Activated naive CD4-positive, alpha-beta T cell treated with Interleukin-2 at 50 U/mL for 16 hours (primary cell): ENCODE measurements around the gene CPM.

ENCODE experiments used
- DNase-seq: peaks from one replicate; pipeline ENCODE4 v3.0.0-alpha.2; 2020

The CPM gene

GRCh38 chr12:68903511-68903910 is 29.5 kb downstream of the CPM start:
- no peak for DNase-seq

DNA sequence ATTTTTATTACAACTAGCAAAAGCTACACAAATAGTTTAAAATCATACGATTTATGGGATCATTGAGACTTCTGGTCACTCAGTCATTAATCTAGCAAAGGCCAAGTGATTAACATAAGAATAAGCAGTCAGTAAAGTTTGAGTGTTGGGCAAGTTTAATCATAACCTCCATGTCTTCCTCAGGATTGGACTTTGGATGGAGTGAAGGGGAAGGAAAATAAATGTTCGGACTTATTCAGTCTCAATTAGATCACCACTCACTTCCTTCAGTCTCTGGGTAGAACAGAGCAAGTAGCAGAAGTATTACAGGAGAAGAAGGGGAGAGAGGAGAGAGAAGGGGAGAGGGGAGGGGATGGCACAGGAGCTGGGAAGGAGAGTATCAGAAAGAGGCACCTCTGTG is 31.4 kb downstream of the CPM start:
- DNase-seq = no peak

DNA sequence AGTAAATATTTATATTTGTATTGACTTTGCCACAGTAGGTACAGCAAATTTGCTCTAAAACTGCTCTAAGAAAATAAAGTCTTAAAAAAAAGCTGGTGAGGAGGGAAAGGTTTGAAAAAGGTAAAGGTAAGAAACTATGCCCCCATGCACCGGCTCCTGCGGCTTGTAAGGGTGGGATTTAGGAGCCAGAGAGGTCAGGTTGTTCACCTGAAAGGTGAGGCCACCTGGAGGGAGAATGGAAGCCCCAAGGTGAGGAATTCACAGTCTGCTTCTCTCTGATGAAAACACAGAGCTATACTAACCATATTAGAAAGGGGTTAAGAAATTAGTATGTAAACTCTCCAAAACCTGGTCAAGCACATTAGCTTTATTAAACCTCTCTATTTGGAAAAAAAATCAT is 31.8 kb downstream of the CPM start:
- no peak for DNase-seq

DNA sequence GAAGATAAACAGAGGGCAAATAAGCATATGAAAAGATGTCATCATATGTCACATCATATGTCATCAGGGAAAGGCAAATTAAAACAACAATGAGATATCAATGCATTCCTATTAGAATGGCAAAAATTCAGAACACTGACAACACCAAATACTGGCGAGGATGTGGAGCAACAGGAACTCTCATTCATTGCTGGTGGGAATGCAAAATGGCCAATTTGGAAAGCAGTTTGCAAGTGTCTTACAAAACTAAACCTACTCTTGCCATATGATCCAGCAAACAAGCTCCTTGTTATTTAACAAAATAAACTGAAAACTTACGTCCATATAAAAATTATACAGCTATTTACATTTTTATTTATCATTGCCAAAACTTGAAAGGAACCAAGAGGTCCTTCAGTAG is 32.7 kb downstream of the CPM start:
- DNase-seq = no peak

DNA sequence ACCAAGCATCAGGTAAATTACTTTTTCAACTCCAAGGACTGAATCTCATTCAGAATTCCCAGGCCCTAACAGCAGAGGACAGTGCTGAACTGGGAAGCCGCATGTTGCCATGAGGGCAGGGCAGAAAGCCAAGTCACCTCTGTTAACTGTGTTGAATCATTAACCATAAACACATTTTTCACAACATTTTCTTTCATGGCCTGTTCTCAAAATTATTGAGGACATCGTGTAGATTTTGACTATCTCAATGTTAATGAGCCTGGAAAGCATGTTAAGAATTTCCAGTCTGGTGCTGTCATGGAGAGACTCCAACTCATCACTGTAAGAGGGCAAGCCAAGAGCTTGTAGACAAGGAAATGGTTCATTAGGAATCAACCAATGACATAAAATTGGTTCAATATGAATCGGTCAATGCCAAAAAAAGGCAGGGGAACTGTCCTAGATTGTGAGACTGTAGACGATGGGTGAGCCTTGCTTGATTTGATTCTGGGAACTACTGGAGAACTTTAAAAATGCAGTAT is 33.7 kb downstream of the CPM start:
- DNase-seq = no peak

- no peak for DNase-seq
Observed at GRCh38 chr12:68896881-68897540, 36.0 kb downstream of the CPM start.

DNA sequence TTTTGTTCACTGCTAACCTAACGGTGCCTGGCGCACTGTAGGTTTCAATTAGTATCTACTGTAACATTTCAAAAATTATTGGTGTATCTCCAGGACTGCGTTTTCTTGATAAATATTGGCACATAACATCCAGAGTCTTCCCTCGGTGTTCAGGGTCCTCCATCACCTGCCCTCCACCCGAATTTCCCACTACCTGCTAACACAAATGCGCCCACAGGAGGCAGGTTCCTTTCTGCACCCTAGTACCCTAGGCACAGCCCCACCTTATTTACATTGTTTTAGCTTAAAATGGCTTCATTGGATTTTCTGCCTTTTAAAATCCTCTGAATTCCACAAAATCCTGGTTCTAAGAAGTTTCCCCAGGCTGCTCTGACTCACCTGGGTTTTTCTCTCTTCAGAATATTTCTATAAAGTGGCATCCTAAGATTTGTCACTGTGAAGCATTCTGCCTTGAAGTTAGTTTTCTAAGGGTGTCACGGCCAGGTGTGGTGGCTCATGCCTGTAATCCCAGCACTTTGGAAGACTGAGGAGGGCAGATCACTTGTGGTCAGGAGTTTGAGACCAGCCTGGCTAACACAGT is 38.6 kb downstream of the CPM start:
- DNase-seq = no peak

- no peak for DNase-seq
Observed at GRCh38 chr12:68893741-68894140, 39.2 kb downstream of the CPM start.

- DNase-seq = no peak
Observed at GRCh38 chr12:68893201-68893600, 39.8 kb downstream of the CPM start.

DNA sequence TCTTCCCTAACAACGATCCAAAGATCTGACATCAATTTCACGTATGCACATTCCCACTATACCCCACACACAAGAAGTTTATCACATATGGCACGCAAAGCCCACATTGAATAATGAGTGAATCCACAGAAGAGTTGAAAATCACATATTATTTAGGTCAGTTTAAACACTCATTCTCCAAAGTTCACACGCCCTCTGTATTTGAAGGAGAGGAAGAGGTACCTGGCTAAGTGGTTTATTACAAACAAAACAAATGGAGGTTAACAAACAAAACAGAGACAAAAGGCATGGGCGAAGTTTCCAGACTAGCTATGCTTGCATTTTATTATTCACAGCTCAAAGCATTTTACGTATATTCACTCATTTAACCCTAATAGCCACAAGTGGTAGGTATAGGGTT is 41.8 kb downstream of the CPM start:
- DNase-seq = no peak

DNA sequence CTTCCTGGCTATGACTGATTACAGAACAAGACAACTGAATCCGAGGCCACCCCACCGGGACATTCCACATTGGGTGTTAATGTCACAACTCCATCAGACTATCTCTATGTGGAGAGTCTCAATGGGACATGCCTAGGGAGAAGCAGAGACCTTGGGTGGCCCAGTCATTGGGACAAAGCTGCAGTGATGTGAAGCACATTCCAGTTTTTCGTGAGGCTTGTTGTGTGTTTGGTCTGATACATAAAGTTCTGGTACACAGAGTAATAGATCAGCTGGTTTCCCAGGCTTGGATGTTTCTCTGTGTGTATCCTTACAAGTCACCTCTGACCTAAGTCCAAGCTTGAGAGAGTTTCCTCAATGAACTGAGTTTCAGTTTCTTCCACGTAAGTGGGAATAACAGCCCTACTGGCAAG is 42.3 kb downstream of the CPM start:
- no peak for DNase-seq

DNA sequence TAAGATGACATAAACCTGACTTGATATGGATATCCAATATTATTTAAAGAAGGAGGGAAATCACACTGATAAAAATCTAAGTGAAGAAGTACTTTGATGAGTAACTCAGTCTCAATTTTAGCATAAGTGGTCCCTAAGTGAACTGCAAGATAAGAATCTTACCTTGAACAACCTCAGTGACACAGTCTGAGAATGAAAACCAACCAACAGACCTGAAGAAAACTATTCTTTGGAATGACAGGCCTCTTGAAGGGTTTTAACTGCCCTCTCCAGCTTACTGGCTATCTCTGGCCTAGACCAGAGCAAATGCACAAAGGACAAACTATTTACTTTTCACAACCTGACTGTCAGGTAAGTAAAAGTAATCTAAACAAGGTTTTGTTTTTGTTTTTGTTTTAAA is 44.7 kb downstream of the CPM start:
- no peak for DNase-seq

DNA sequence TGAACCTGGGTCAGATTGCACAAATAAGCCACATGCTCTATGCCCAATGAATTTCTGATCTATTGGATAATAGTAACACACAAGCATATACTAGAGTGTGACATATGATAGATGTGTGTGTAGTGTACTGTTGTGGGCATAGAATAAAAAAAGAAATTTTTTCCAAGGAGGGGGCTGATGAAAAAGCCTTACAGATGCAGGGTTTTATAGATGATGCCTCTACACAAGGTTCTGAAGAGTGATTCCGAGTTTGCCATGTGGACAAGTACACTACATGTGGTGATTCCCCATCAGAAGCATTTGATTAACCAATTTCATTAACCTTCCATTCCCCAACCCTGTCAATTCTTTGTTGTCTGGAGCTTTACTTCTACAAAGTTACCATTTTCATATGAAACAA is 45.3 kb downstream of the CPM start:
- no peak for DNase-seq

DNA sequence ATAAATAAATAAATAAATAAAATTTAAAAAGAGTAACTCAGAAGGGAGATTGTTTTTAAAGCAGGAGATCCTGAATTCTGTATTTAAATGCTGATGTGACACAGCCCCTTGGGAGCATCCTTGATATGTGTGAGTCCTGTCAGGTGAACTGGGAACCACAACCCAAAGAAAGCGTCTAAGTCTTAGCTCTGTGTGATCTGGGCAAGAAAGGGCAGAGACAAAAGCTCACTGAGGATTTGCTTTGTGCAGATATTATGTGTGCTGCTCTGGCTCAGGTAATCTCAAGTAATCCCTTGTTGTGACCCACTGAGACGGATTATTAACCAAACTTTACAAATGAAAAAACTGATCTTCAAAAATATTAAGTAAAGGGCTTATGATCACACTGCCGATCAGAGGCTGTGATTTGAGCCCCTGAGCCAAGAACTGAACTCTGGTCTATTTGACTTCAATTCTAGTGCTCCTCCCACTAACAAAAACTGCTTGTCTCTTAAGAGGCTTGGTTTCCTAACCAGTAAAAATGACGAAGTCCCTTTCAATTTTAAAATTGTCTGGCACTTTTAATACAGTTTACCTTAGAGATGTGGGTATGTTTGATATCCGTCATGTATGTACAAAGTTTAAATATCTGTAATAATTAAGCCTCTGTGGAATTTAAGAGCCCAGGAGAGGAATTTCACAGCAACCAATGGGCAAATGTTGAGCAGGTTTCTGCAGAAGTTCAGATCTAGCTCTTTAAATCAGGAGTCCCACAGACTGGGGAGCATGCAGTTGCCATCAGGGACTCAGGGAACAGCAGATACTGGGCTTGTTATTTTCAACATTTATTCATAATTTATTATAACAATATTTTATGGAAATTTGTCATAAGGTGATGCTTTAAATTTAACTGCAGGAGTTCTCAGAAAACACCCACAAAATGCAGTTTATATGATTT is 46.1 kb downstream of the CPM start:
- DNase-seq = no peak

- no peak for DNase-seq
Observed at GRCh38 chr12:68885381-68885780, 47.6 kb downstream of the CPM start.

DNA sequence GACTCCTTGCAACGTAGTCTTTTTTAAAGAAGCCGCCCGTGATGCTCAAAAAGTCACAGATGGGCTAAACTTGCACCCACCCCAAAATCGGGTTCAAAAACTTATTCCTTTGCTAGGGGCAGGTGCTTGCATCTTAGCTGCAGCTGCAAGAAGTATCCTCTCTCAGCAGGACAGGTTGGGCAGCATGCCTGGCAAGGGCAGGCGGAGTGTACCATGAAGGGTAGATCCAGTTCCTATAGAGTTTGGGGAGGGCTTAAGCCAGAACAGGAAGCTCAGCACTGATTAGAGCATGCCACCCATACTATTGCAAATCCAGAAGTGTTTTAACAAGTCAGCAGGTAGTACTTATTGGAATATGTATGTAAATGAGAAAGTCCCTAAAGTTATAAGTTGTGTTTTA is 48.7 kb downstream of the CPM start:
- DNase-seq = no peak

GRCh38 chr12:68883151-68883550 is 49.8 kb downstream of the CPM start:
- DNase-seq = no peak

DNA sequence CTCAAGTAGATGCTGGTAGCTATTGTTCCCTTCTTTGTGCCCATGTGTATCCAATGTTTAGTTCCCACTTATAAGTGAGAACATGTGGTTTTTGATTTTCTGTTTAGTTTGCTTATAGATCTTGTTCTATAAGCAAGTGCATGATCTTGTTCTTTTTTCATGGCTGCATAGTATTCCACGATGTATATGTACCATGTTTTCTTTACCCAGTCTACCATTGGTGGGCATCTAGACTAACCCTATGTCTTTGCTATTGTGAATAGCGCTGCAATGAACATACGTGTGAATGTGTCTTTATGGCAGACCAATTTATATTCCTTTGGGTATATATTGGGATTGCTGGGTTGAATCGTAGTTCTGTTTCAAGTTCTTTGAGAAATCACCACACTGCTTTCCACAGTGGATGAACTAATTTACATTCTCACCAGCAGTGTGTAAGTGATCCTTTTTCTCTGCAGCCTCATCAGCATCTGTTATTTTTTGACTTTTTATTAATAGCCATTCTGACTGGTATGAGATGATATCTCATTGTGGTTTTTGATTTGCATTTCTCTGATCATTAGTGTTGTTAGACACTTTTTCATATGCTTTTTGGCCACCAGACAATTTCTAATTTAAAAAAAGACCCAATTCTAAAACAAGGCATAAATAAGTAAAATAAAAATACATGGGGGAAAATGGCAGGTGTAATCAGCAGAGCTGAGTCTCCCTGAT is 50.6 kb downstream of the CPM start:
- no peak for DNase-seq

DNA sequence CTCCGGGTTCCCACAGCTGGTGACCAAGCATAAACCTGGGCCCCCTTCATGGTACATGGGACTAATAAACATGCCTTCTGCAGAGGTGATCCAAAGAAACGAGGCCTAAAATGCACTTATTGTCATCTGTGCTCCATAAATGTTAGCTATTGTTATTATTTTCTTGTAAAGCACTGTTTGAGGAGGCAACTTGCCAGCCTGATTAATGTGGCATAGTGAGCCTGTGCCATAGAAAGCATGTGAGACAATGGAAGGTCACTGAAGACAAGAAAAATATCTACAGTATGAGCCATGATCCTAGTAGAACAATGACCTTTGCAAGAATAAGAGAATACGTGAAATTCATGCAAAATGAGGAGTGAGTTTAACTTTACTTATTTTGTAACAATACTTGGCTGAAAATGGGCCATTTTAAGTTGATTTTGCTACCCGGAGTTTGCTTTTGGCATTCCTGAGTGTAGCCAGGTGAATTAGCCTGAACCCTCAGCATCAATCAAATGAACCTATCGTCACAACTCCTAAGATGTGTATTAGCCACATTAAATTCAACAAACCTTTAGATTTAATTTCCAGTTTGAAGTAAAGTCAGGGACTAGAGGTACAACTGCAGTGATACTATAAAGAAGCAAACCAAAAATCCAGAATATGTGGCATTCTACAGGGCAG is 52.2 kb downstream of the CPM start:
- DNase-seq = no peak

DNA sequence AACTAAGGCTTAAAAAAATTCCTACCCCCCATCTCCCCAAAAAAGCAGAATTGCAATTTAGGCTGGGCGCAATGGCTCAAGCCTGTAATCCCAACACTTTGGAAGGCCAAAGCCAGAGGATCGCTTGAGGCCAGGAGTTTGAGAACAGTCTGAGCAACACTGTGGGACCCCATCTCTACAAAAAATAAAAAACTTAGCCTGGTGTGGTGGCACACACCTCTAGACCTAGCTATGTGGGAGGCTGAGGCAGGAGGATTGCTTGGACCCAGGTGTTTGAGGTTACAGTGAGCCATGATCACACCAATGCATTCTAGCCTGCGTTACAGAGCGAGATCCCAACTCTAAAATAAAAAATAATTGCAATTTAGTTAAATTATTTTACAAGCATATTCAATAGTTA is 54.1 kb downstream of the CPM start:
- no peak for DNase-seq

DNA sequence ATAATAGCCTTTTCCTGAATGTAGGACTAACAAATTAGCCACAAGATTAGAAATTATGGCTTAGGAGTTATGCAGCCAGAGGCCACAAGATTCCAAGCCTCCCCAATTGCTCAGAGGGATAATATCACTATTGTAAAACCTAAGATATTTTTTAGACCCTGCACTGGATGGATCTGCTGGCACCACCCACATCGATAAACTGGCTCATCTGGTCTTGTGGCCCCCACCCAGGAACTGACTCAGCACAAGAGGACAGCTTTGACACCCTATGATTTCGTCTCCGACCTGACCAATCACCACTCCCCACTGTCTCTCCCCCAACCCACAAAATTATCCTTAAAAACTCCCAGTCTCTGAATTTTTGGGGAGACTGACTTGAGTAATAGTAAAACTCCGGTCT is 54.7 kb downstream of the CPM start:
- no peak for DNase-seq

DNA sequence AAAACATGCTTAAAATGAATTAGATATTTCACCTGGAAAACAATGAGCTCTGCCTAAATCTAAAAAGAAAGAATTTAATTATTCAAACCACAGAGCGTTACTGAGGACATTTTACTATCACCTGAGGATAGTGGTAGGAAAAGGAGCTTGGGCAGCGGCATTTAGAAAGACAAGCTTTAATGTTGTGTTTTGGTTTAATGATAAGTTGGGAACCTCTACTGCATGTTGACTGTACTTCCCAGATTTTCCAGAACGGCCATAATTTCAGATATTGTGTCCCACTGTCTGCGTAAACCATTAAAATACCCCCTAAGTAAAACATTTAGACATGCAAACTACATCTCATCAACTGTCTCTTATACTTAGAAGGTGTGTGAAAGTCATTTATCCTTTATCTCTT is 55.4 kb downstream of the CPM start:
- no peak for DNase-seq

DNA sequence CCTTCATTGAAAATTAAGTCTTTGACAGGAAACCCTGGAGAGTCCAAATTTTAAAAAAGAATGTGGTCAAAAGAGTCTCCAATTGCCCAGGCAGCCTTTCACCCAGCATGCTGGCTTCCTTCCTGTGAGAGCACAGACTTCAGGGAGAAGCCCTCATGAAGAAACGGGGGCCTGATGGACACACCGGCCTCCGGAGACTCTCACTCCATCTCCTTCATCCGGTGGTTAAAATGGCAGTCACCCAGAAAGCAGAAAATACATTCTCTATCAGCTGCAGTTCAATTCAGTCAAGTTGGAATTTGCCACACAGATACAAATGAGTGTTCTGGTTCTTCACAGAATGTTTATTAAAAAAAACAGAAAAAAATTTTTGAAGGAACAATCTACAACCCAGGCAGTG is 56.5 kb downstream of the CPM start:
- DNase-seq = no peak
